DOHH2 (cell line): ENCODE measurements around the gene STEAP4.

ENCODE experiments used
- CTCF ChIP-seq: fragments of 200-600 bp; sonication (generic); IDR thresholded peaks from one replicate; pipeline ENCODE4 v1.5.1; 2014; ENCODE audit warnings: antibody characterized with exemption, mild to moderate bottlenecking, low read depth, low read length; ENCODE audit not compliant: poor library complexity, severe bottlenecking
- EZH2phosphoT487 ChIP-seq: fragments of 200-600 bp; sonication (generic); IDR thresholded peaks from 2 replicates; pipeline ENCODE4 v1.6.1; 2017; ENCODE audit warnings: borderline replicate concordance, mild to moderate bottlenecking, antibody characterized with exemption, low read length, moderate library complexity, mixed read lengths

GRCh38 chr7:88224601-88225275 is 82.0 kb downstream of the STEAP4 start:
- no peak for TF ChIP-seq CTCF
- TF ChIP-seq EZH2phosphoT487, result no peak
